ENCODE results near the gene CCDC92B. TPM values are rescaled to one million over a fixed set of nuclear protein-coding genes. Genes with fewer than 3 reads are reported as not detected.
"Not testable (repeated sequence)": the region's sequence is repeated elsewhere in the genome, so short reads cannot be mapped to it uniquely, and the experiment has no call there.

Gene CCDC92B
- total RNA-seq, 2 experiments from 2014 or later, result 0.08 to 0.09 TPM

- ATAC-seq (ENCODE audit: low read depth); DNase-seq; H3K4me3 Mint-ChIP-seq; H3K4me1 Mint-ChIP-seq; H3K27ac Mint-ChIP-seq; H3K9me3 Mint-ChIP-seq; H3K36me3 Mint-ChIP-seq: not testable (repeated sequence)
- POLR2A ChIA-PET, result interaction anchor here (1.5 kb wide), 1 partner anchor 30 kb away, joined by 6 read pairs; no protein-coding TSS in a partner anchor
- peaks cover 37% of the 10 kb centered on the region for H3K27me3 Mint-ChIP-seq
Observed at GRCh38 chr17:2785376-2785775, 35.9 kb upstream of the CCDC92B start.

- ATAC-seq (ENCODE audit: low read depth) (no peak), DNase-seq (no peak)
- POLR2A ChIA-PET, result no interaction called here
- Mint-ChIP-seq H3K27ac (no peak overlapping the region), H3K4me1 (peaks cover 2% of the 10 kb centered on the region), H3K9me3 (no peaks in the 10 kb centered on the region), H3K36me3 (no peaks in the 10 kb centered on the region), H3K4me3 (no peak overlapping the region), H3K27me3 (peaks cover 33% of the 10 kb centered on the region)
Observed at GRCh38 chr17:2784864-2785263, 35.4 kb upstream of the CCDC92B start.

- H3K27me3 Mint-ChIP-seq, result peaks cover 24% of the 10 kb centered on the region
- H3K9me3 Mint-ChIP-seq, result no peaks in the 10 kb centered on the region
- ATAC-seq (ENCODE audit: low read depth) (no peak), DNase-seq (no peak)
- peaks cover 2% of the 10 kb centered on the region for H3K4me1 Mint-ChIP-seq
- no peak overlapping the region for H3K27ac Mint-ChIP-seq
- POLR2A ChIA-PET, result no interaction called here
- H3K4me3 Mint-ChIP-seq, result no peak overlapping the region
- no peaks in the 10 kb centered on the region for H3K36me3 Mint-ChIP-seq
Observed at GRCh38 chr17:2783310-2784030, 34.0 kb upstream of the CCDC92B start.

- no peak for ATAC-seq (ENCODE audit: low read depth)
- no peak for DNase-seq
- peaks cover 2% of the 10 kb centered on the region for H3K4me1 Mint-ChIP-seq
- no peak overlapping the region for H3K4me3 Mint-ChIP-seq
- H3K9me3 Mint-ChIP-seq, result no peaks in the 10 kb centered on the region
- H3K27me3 Mint-ChIP-seq, result peaks cover 20% of the 10 kb centered on the region
- POLR2A ChIA-PET, result no interaction called here
- no peaks in the 10 kb centered on the region for H3K36me3 Mint-ChIP-seq
- no peak overlapping the region for H3K27ac Mint-ChIP-seq
Observed at GRCh38 chr17:2782055-2782454, 32.6 kb upstream of the CCDC92B start.

GRCh38 chr17:2781598-2781997 lies 32.1 kb upstream of the CCDC92B start:
- H3K36me3 Mint-ChIP-seq; ATAC-seq (ENCODE audit: low read depth); POLR2A ChIA-PET; DNase-seq; H3K4me1 Mint-ChIP-seq; H3K9me3 Mint-ChIP-seq; H3K27ac Mint-ChIP-seq; H3K4me3 Mint-ChIP-seq: not testable (repeated sequence)
- H3K27me3 Mint-ChIP-seq, result peaks cover 23% of the 10 kb centered on the region

GRCh38 chr17:2780931-2781454 lies 31.5 kb upstream of the CCDC92B start:
- POLR2A ChIA-PET, result no interaction called here
- H3K9me3 Mint-ChIP-seq, result no peaks in the 10 kb centered on the region

GRCh38 chr17:2780256-2780655 lies 30.8 kb upstream of the CCDC92B start:
- no peaks in the 10 kb centered on the region for H3K9me3 Mint-ChIP-seq
- peaks cover 33% of the 10 kb centered on the region for H3K27me3 Mint-ChIP-seq
- H3K4me3 Mint-ChIP-seq, result no peak overlapping the region
- ATAC-seq (ENCODE audit: low read depth) (no peak), DNase-seq (no peak)
- peaks cover 2% of the 10 kb centered on the region for H3K4me1 Mint-ChIP-seq
- POLR2A ChIA-PET, result no interaction called here
- no peak overlapping the region for H3K27ac Mint-ChIP-seq
- H3K36me3 Mint-ChIP-seq, result no peaks in the 10 kb centered on the region

More at GRCh38 chr17:2780931-2781454, 31.5 kb upstream of the CCDC92B start:
- Mint-ChIP-seq H3K36me3 (no peaks in the 10 kb centered on the region), H3K4me1 (peaks cover 2% of the 10 kb centered on the region), H3K27ac (no peak overlapping the region), H3K4me3 (no peak overlapping the region), H3K27me3 (peaks cover 25% of the 10 kb centered on the region)
- no peak for ATAC-seq (ENCODE audit: low read depth)
- DNase-seq, result no peak

GRCh38 chr17:2779545-2779944 lies 30.1 kb upstream of the CCDC92B start:
- POLR2A ChIA-PET, result no interaction called here
- H3K36me3 Mint-ChIP-seq, result no peaks in the 10 kb centered on the region
- H3K27ac Mint-ChIP-seq, result no peak overlapping the region
- H3K9me3 Mint-ChIP-seq, result no peaks in the 10 kb centered on the region
- peaks cover 37% of the 10 kb centered on the region for H3K27me3 Mint-ChIP-seq
- DNase-seq (no peak), ATAC-seq (ENCODE audit: low read depth) (no peak)
- H3K4me3 Mint-ChIP-seq, result no peak overlapping the region
- H3K4me1 Mint-ChIP-seq, result peaks cover 2% of the 10 kb centered on the region

- Mint-ChIP-seq H3K4me3 (no peak overlapping the region), H3K4me1 (peaks cover 2% of the 10 kb centered on the region), H3K36me3 (no peaks in the 10 kb centered on the region), H3K9me3 (no peaks in the 10 kb centered on the region), H3K27ac (no peak overlapping the region), H3K27me3 (peaks cover 41% of the 10 kb centered on the region)
- DNase-seq (no peak), ATAC-seq (ENCODE audit: low read depth) (no peak)
- POLR2A ChIA-PET, result no interaction called here
Observed at GRCh38 chr17:2778489-2778888, 29.0 kb upstream of the CCDC92B start.

- H3K4me1 Mint-ChIP-seq, result peaks cover 2% of the 10 kb centered on the region
- DNase-seq (no peak), ATAC-seq (ENCODE audit: low read depth) (no peak)
- POLR2A ChIA-PET, result no interaction called here
- H3K9me3 Mint-ChIP-seq, result no peaks in the 10 kb centered on the region
- no peaks in the 10 kb centered on the region for H3K36me3 Mint-ChIP-seq
- peak overlapping the region; percentile 22 for H3K4me3 Mint-ChIP-seq
- peaks cover 44% of the 10 kb centered on the region for H3K27me3 Mint-ChIP-seq
- H3K27ac Mint-ChIP-seq, result no peak overlapping the region
Observed at GRCh38 chr17:2777242-2777867, 27.9 kb upstream of the CCDC92B start.

GRCh38 chr17:2776589-2777241 lies 27.3 kb upstream of the CCDC92B start:
- Mint-ChIP-seq H3K4me1 (peaks cover 2% of the 10 kb centered on the region), H3K27ac (no peak overlapping the region), H3K36me3 (no peaks in the 10 kb centered on the region), H3K27me3 (peaks cover 44% of the 10 kb centered on the region), H3K9me3 (no peaks in the 10 kb centered on the region), H3K4me3 (peak overlapping the region; percentile 22)
- no peak for ATAC-seq (ENCODE audit: low read depth)
- POLR2A ChIA-PET, result no interaction called here
- DNase-seq, result no peak

GRCh38 chr17:2775206-2775605 lies 25.8 kb upstream of the CCDC92B start:
- Mint-ChIP-seq H3K4me1 (peaks cover 2% of the 10 kb centered on the region), H3K27me3 (peaks cover 44% of the 10 kb centered on the region), H3K27ac (no peak overlapping the region), H3K36me3 (no peaks in the 10 kb centered on the region), H3K9me3 (no peaks in the 10 kb centered on the region), H3K4me3 (no peak overlapping the region)
- POLR2A ChIA-PET, result interaction anchor here (0.6 kb wide), 1 partner anchor 747 kb away, joined by 4 read pairs; no protein-coding TSS in a partner anchor
- ATAC-seq (ENCODE audit: low read depth) (no peak), DNase-seq (no peak)

- ATAC-seq (ENCODE audit: low read depth) (no peak), DNase-seq (no peak)
- Mint-ChIP-seq H3K27me3 (peaks cover 22% of the 10 kb centered on the region), H3K9me3 (no peaks in the 10 kb centered on the region), H3K36me3 (no peaks in the 10 kb centered on the region), H3K27ac (no peak overlapping the region), H3K4me3 (no peak overlapping the region), H3K4me1 (no peaks in the 10 kb centered on the region)
- POLR2A ChIA-PET, result no interaction called here
Observed at GRCh38 chr17:2770129-2770528, 20.7 kb upstream of the CCDC92B start.

GRCh38 chr17:2758870-2759269 lies 9.4 kb upstream of the CCDC92B start:
- no peak for ATAC-seq (ENCODE audit: low read depth)
- DNase-seq, result no peak
- no peak overlapping the region for H3K4me3 Mint-ChIP-seq
- H3K9me3 Mint-ChIP-seq, result no peaks in the 10 kb centered on the region
- no peak overlapping the region for H3K27ac Mint-ChIP-seq
- H3K36me3 Mint-ChIP-seq, result no peaks in the 10 kb centered on the region
- peaks cover 39% of the 10 kb centered on the region for H3K27me3 Mint-ChIP-seq
- POLR2A ChIA-PET, result no interaction called here
- no peaks in the 10 kb centered on the region for H3K4me1 Mint-ChIP-seq
